Endothelial cell of umbilical vein (primary cell): ENCODE results near the gene PPP1R3E. TPM values are rescaled to one million over a fixed set of nuclear protein-coding genes. Genes with fewer than 3 reads are reported as not detected.

ENCODE experiments used
- Bru-seq: library from RNA; stranded (reverse); fragments of 400-500 nt; gene quantifications from one replicate; lab custom pipeline; 2021; lab: Mats Ljungman, UMichigan
- BruChase-seq, 2 experiments: library from RNA; stranded (reverse); fragments of 400-500 nt; gene quantifications; one replicate each; lab custom pipeline; 2021; lab: Mats Ljungman, UMichigan
- BruUV-seq: library from RNA; stranded (reverse); fragments of 400-500 nt; replicated peaks from 2 replicates; lab custom pipeline; 2021; lab: Mats Ljungman, UMichigan
- CTCF ChIA-PET: fragments of 300-600, 350-600 bp; sonication (Branson Sonifier 250); formaldehyde crosslinking; loops from one replicate; lab custom pipeline; 2021; ENCODE audit warnings: antibody characterized with exemption, inconsistent platforms; lab: Charles Lee
- POLR2A ChIA-PET: fragments of 300-600, 350-600 bp; sonication (Branson Sonifier 250); formaldehyde crosslinking; loops from one replicate; lab custom pipeline; 2021; ENCODE audit warnings: antibody characterized with exemption, inconsistent platforms; lab: Charles Lee
- DNase-seq: peaks from one replicate; pipeline ENCODE4 v3.0.0-alpha.2; 2011; ENCODE audit warnings: low read depth, low spot score
- FAIRE-seq: peaks from 2 replicates; lab custom pipeline; 2011; peaks lifted over from hg19 to GRCh38; lab: Jason Lieb, UNC
- H2AFZ ChIP-seq: 2 replicates; pipeline ENCODE4 v1.6.0; 2012; ENCODE audit warnings: low read depth, low read length, control low read depth, inconsistent platforms
- H3K27ac ChIP-seq: 2 replicates; pipeline ENCODE4 v1.5.1; 2011; ENCODE audit warnings: low read depth, mild to moderate bottlenecking, control low read depth, low read length, moderate library complexity; ENCODE audit not compliant: insufficient read depth
- H3K27me3 ChIP-seq, 2 experiments: 2 replicates each; pipeline versions ENCODE4 v1.6.0 to v1.6.1; 2011; ENCODE audit warnings: low read length in 2 of 2, mixed read lengths in 1 of 2; ENCODE audit not compliant: control insufficient read depth in 2 of 2, insufficient read depth in 2 of 2
- H3K36me3 ChIP-seq, 2 experiments: 2 replicates in 1 of 2; 3 replicates in 1 of 2; pipeline ENCODE4 v1.5.1; 2011; ENCODE audit warnings: low read length in 2 of 2, mild to moderate bottlenecking in 1 of 2, moderate library complexity in 1 of 2; ENCODE audit not compliant: control insufficient read depth in 2 of 2, insufficient read depth in 2 of 2; ENCODE audit errors: extremely low read depth in 1 of 2
- H3K4me1 ChIP-seq: 3 replicates; pipeline ENCODE4 v1.5.1; 2011; ENCODE audit warnings: mild to moderate bottlenecking, low read length; ENCODE audit not compliant: control insufficient read depth, insufficient read depth; ENCODE audit errors: extremely low read depth
- H3K4me2 ChIP-seq: 2 replicates; pipeline ENCODE4 v1.6.1; 2011; ENCODE audit warnings: low read length, control low read depth, mixed read lengths; ENCODE audit not compliant: insufficient read depth
- H3K4me3 ChIP-seq, 3 experiments: fragments of 200-600 bp in 1 of 3; sonication (generic), shearing (Covaris generic) in 1 of 3; replicated peaks in 1 of 3; 2 replicates each; pipeline ENCODE4 v1.5.1; 2011 to 2016; ENCODE audit warnings: control low read depth in 3 of 3, low read length in 3 of 3, mild to moderate bottlenecking in 2 of 3, inconsistent platforms in 1 of 3, low read depth in 1 of 3, moderate library complexity in 1 of 3; ENCODE audit not compliant: insufficient read depth in 1 of 3
- H3K79me2 ChIP-seq: 2 replicates; pipeline ENCODE4 v1.6.0; 2012; ENCODE audit warnings: low read length, inconsistent platforms; ENCODE audit not compliant: control insufficient read depth, insufficient read depth
- H3K9ac ChIP-seq: replicated peaks from 2 replicates; pipeline ENCODE3; 2011; ENCODE audit warnings: low read length, control low read depth; ENCODE audit not compliant: insufficient read depth; ENCODE audit errors: extremely low read depth
- H3K9me1 ChIP-seq: replicated peaks from 3 replicates; pipeline ENCODE4 v1.6.0; 2011; ENCODE audit warnings: mild to moderate bottlenecking, low read length; ENCODE audit not compliant: control insufficient read depth, insufficient read depth; ENCODE audit errors: extremely low read depth
- H3K9me3 ChIP-seq: replicated peaks from 2 replicates; pipeline ENCODE4 v1.5.1; 2012; ENCODE audit warnings: low read length, inconsistent platforms; ENCODE audit not compliant: control insufficient read depth, insufficient read depth
- H4K20me1 ChIP-seq: replicated peaks from 2 replicates; pipeline ENCODE3; 2011; ENCODE audit warnings: mild to moderate bottlenecking, low read length; ENCODE audit not compliant: control insufficient read depth, insufficient read depth; ENCODE audit errors: extremely low read depth
- EZH2 ChIP-seq: IDR thresholded peaks from 2 replicates; pipeline ENCODE4 v1.6.1; 2012; ENCODE audit warnings: borderline replicate concordance, low read depth, mild to moderate bottlenecking, moderate library complexity, low read length, inconsistent platforms; ENCODE audit not compliant: severe bottlenecking
- FOS ChIP-seq: IDR thresholded peaks from 2 replicates; pipeline ENCODE4 v1.6.1; 2011; ENCODE audit warnings: mild to moderate bottlenecking, low read length, moderate library complexity, borderline replicate concordance; ENCODE audit not compliant: insufficient read depth
- GATA2 ChIP-seq: IDR thresholded peaks from 2 replicates; pipeline ENCODE4 v1.7.0; 2011; ENCODE audit warnings: low read depth, mild to moderate bottlenecking, moderate library complexity, mixed read lengths, low read length; ENCODE audit not compliant: insufficient read length, insufficient read depth
- JUN ChIP-seq: IDR thresholded peaks from 2 replicates; pipeline ENCODE4 v1.6.1; 2011; ENCODE audit warnings: borderline replicate concordance, low read depth; ENCODE audit not compliant: insufficient read length, insufficient read depth
- MYC ChIP-seq: IDR thresholded peaks from one replicate; pipeline ENCODE4 v1.6.1; 2011; ENCODE audit warnings: mild to moderate bottlenecking, low read depth, low read length
- POLR2A ChIP-seq: IDR thresholded peaks from 2 replicates; pipeline ENCODE4 v1.6.1; 2012; ENCODE audit warnings: low read depth, mild to moderate bottlenecking, control low read depth, low read length
- POLR2AphosphoS5 ChIP-seq: IDR thresholded peaks from 2 replicates; pipeline ENCODE4 v1.6.1; 2012; ENCODE audit warnings: low read depth, mild to moderate bottlenecking, control low read depth, low read length, moderate library complexity; ENCODE audit not compliant: insufficient read depth
- dilution Hi-C: fragments of 300-500 bp; cut with MboI; formaldehyde crosslinking; loops from one replicate; pipeline ENCODE4 v1.15.0; 2019; ENCODE audit warnings: low sequenced_read_pairs; ENCODE audit not compliant: extremely low pct_ligation_motif_present
- intact Hi-C: fragments of 100-400 bp; cut with micrococcal nuclease; formaldehyde crosslinking; loops from one replicate; pipeline ENCODE4 v1.10.0; 2022
- long read RNA-seq: library from polyadenylated mRNA; stranded (forward); transcript quantifications from one replicate; pipeline ENCODE4 v2.0.0, GENCODE V29; 2021
- polyA minus RNA-seq, 3 experiments: library from RNA; depleted of rRNA, polyadenylated mRNA; stranded (reverse); fragments of >200 nt; gene quantifications; 1 replicate in 1 of 3; 2 replicates in 2 of 3; pipeline ENCODE4 v1.2.3, GENCODE V29; 2011
- polyA plus RNA-seq, 4 experiments: library from polyadenylated mRNA; depleted of rRNA in 3 of 4; stranded (reverse) in 3 of 4; unstranded in 1 of 4; fragments of >200 nt; gene quantifications; 2 replicates each; pipeline versions ENCODE4 v1.2.1 to v1.2.3, GENCODE V29; 2011 to 2012; ENCODE audit warnings: missing spikeins in 1 of 4
- total RNA-seq: library from RNA; stranded (reverse); gene quantifications from 2 replicates; pipeline ENCODE4 v1.2.3, GENCODE V29; 2021
- TF ChIP-seq, protein P1 (sequence below): IDR thresholded peaks from 2 replicates; pipeline ENCODE4 v1.6.1; 2011; ENCODE audit not compliant: insufficient read depth, insufficient read length
- TF ChIP-seq, protein P2 (sequence below), 2 donors: IDR thresholded peaks; 1 replicate in 1 of 2; 2 replicates in 1 of 2; pipeline ENCODE4 v1.5.1; 2011; ENCODE audit warnings: low read length in 2 of 2, mild to moderate bottlenecking in 2 of 2, moderate library complexity in 2 of 2, control low read depth in 1 of 2, inconsistent platforms in 1 of 2, low read depth in 1 of 2; ENCODE audit not compliant: insufficient read depth in 1 of 2; ENCODE audit errors: extremely low read depth in 1 of 2

PPP1R3E gene, protein sequence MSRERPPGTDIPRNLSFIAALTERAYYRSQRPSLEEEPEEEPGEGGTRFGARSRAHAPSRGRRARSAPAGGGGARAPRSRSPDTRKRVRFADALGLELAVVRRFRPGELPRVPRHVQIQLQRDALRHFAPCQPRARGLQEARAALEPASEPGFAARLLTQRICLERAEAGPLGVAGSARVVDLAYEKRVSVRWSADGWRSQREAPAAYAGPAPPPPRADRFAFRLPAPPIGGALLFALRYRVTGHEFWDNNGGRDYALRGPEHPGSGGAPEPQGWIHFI
- total RNA-seq (4.1 and 7.4 TPM in 2 replicates), polyA plus RNA-seq (3.2 and 4.3 TPM in 2 replicates), polyA minus RNA-seq (5.5 and 7.0 TPM in 2 replicates), Bru-seq, nascent RNA (percentile 68 among the genes with signal in this experiment), BruChase-seq, experiment 1, labeled RNA remaining after a 6-hour chase (percentile 55 among the genes with signal in this experiment), BruChase-seq, experiment 2, labeled RNA remaining after a 2-hour chase (percentile 56 among the genes with signal in this experiment)
- 1.8 and 2.5 TPM in 2 replicates for polyA plus RNA-seq (2011; cell fraction: cytosol; rRNA removed)
- 16.1 and 21.3 TPM in 2 replicates for polyA plus RNA-seq (2011; cell fraction: nucleus; rRNA removed)
- polyA plus RNA-seq (2012): 1.8 and 1.9 TPM in 2 replicates
- 3.6 TPM for polyA minus RNA-seq (2011; cell fraction: cytosol; rRNA and poly(A)+ RNA removed)
- 8.3 and 18.7 TPM in 2 replicates for polyA minus RNA-seq (2011; cell fraction: nucleus; rRNA and poly(A)+ RNA removed)
- long read RNA-seq, partial matches to known transcripts: 0 of 8 reads
- long read RNA-seq, other reads (novel, unspliced or antisense): 8 of 8 reads

DNA sequence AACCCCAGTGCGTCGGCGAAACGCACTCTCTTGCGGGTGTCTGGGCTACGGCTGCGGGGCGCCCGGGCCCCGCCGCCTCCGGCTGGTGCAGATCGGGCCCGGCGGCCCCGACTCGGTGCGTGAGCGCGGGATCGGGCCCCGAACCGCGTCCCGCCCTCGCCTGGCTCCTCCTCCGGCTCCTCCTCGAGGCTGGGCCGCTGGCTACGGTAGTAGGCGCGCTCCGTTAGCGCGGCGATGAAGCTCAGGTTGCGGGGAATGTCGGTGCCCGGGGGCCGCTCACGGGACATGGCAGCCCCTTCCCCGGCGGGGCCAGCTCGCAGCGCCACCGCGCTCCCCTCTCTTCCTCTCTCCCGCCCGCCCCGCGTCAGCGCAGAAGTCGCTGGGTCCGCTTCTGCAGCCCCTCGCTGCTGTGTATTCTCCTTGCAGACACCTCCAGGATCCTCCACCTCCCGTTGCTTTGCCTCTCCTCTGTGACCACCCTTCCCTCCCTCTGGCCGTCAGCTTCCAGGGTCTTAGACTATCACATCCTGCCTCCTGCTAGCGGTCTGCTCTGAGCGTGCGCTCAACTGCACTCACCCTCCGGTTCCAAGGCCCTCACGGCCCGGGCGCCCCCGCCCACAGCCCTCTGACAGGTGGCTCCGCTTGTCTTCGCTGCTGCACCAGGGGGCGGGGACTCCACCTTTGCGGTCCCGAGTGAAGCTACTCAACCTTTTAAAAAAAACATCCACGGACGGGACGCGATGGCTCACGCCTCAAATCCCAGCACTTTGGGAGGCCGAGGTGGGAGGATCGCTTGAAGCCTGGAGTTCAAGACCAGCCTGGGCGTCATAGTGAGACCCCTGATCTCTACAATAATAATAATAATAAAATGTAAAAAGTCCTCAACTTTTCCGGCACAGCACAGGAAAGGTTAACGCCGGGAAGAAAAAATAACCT is at the start of gene PPP1R3E:
Gene PPP1R3E, minus strand, starts transcription at position 570 of the 936 bp plus-strand sequence. Its CDS starts 283 bp downstream, at position 287.
- H3K27me3 ChIP-seq: no peaks in the 10 kb centered on the region
- H3K4me2 ChIP-seq: peak within 1 kb of the TSS; percentile 78
- TF ChIP-seq JUN (no peak), GATA2 (no peak), POLR2AphosphoS5 (peak; percentile 58), FOS (no peak), EZH2 (no peak), POLR2A (peak; percentile 88), MYC (no peak)
- TF ChIP-seq, protein P1, sequence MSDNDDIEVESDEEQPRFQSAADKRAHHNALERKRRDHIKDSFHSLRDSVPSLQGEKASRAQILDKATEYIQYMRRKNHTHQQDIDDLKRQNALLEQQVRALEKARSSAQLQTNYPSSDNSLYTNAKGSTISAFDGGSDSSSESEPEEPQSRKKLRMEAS: no peak
- TF ChIP-seq, protein P2, sequence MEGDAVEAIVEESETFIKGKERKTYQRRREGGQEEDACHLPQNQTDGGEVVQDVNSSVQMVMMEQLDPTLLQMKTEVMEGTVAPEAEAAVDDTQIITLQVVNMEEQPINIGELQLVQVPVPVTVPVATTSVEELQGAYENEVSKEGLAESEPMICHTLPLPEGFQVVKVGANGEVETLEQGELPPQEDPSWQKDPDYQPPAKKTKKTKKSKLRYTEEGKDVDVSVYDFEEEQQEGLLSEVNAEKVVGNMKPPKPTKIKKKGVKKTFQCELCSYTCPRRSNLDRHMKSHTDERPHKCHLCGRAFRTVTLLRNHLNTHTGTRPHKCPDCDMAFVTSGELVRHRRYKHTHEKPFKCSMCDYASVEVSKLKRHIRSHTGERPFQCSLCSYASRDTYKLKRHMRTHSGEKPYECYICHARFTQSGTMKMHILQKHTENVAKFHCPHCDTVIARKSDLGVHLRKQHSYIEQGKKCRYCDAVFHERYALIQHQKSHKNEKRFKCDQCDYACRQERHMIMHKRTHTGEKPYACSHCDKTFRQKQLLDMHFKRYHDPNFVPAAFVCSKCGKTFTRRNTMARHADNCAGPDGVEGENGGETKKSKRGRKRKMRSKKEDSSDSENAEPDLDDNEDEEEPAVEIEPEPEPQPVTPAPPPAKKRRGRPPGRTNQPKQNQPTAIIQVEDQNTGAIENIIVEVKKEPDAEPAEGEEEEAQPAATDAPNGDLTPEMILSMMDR (IDR thresholded peaks at IDR 0.05; ENCODE audit: extremely low read depth in 1 of 2, insufficient read depth in 1 of 2, low read depth in 1 of 2, low read length in 2 of 2): no peak
- no peaks in the 10 kb centered on the region for H3K9me3 ChIP-seq
- DNase-seq: peak; percentile 60
- peak within 1 kb of the TSS; percentile 38 for H3K27ac ChIP-seq
- no peaks in the 10 kb centered on the region for H3K9me1 ChIP-seq
- no peaks in the 10 kb centered on the region for H3K36me3 ChIP-seq
- peak within 1 kb of the TSS; percentile 93 for H2AFZ ChIP-seq
- BruUV-seq: no TSS peak
- H3K4me1 ChIP-seq: peaks cover 23% of the 10 kb centered on the region
- H3K9ac ChIP-seq: peak within 1 kb of the TSS; percentile 66
- peak within 1 kb of the TSS; percentile 45 to 53 (median 51) for H3K4me3 ChIP-seq
- no peaks in the 10 kb centered on the region for H4K20me1 ChIP-seq
- POLR2A ChIA-PET: interaction anchor here (2.0 kb wide), 1 partner anchor 19 kb away, joined by 13 read pairs; the partner anchor contains the start of gene PABPN1
- intact Hi-C loops: no loop called here
- FAIRE-seq: peak; percentile 57
- CTCF ChIA-PET: interaction anchor here (1.1 to 4.0 kb wide), 8 partner anchors 13 to 225 kb away, joined by 3 to 53 read pairs (median 13); partner anchors contain the start of genes HOMEZ and PABPN1
- dilution Hi-C loops: no loop called here
- peaks cover 11% of the 10 kb centered on the region for H3K79me2 ChIP-seq
